Endometrium (tissue), 2 donors: ENCODE results near the gene R3HCC1L.
"Not testable (repeated sequence)": the region's sequence is repeated elsewhere in the genome, so short reads cannot be mapped to it uniquely, and the experiment has no call there.

Experiments used
- FAIRE-seq: peaks from 2 replicates; lab custom pipeline; 2012; peaks lifted over from hg19 to GRCh38; lab: Jason Lieb, UNC
- donor health status: control.
- donor health status: control.

The R3HCC1L gene

GRCh38 chr10:98172495-98172894, 38.0 kb downstream of the R3HCC1L start:
- FAIRE-seq, result no peak

DNA sequence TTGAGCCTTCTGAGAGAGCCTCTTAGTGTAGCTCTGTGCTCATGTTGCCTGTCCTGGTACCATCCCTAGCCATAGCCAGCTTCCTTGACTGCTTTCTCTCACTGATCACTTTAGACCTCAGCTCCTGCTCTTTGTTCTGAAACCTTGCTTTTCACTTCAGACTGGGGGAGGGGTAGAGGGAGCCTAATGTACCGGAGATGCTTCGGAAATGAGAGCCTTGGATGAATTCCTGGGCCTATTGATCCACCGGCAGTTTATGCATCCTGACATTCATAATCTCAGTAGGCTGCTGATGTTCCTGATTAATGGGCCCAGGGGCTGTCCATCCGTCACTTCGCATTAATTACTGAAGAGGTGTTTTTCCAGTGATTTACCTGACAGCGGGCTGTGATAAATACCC, 38.8 kb downstream of the R3HCC1L start:
- FAIRE-seq, result no peak

DNA sequence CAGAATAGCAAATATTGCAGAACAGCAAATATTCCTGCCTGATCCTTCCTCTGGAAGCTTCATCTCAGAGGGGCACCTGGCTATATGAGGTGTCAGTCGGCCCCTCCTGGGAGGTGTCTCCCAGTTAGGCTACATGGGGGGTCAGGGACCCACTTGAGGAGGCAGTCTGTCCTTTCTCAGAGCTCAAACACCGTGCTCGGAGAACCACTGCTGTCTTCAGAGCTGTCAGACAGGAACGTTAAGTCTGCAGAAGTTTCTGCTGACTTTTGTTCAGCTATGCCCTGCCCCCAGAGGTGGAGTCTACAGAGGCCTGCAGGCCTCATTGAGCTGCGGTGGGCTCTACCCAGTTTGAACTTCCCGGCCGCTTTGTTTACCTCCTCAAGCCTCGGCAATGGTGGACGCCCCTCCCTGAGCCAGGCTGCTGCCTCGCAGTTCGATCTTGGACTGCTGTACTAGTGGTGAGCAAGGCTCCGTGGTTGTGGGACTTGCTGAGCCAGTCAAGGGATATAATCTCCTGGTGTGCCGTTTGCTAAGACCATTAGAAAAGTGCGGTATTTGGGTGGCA, 48.0 kb downstream of the R3HCC1L start:
- FAIRE-seq, result not testable (repeated sequence)

DNA sequence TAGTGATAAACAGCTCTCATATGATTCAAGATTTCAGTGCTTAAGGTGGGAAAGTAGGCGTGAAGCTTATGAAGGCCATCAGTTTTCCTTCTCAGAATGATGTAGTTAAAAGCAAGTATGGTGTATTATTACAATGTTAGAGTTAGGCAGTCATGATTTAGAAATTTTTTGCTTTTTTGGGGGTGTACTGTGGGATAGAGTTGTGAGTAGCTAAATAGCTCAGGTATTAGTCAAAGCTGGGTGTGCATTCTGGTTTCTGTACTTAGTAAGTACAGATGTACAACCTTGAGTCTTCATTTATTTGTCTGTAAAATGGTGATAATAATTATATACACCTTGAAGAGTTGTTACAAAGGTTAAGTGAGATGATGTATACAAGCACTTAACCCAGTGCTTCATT, 52.2 kb downstream of the R3HCC1L start:
- FAIRE-seq, result no peak

- FAIRE-seq, result not testable (repeated sequence)
These were observed 56.3 kb downstream of the R3HCC1L start for GRCh38 chr10:98190773-98191172.

GRCh38 chr10:98193037-98193436, 58.6 kb downstream of the R3HCC1L start:
- no peak for FAIRE-seq

- FAIRE-seq, result no peak
These were observed 60.2 kb downstream of the R3HCC1L start for GRCh38 chr10:98194633-98195032.

DNA sequence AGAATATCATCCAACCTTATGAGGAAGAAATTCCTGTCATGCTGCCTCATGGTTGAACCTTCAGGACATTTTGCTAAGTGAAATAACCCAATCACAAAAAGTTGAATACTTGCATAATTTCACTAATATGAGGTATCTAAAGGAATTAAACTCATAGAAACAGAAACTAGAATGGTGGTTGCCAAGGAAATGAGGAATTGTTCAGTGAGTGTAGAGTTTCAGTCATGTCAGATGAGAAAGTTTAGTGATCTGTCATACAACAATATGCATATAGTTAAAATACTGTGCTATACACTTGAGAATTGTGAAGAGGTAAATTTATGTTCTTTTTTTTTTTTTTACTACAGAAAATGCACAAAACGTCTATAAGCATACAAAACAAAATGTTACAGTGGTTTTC, 60.7 kb downstream of the R3HCC1L start:
- FAIRE-seq, result no peak

GRCh38 chr10:98196985-98197384, 62.5 kb downstream of the R3HCC1L start:
- FAIRE-seq, result no peak

GRCh38 chr10:98201760-98202159, 67.3 kb downstream of the R3HCC1L start:
- FAIRE-seq, result no peak

DNA sequence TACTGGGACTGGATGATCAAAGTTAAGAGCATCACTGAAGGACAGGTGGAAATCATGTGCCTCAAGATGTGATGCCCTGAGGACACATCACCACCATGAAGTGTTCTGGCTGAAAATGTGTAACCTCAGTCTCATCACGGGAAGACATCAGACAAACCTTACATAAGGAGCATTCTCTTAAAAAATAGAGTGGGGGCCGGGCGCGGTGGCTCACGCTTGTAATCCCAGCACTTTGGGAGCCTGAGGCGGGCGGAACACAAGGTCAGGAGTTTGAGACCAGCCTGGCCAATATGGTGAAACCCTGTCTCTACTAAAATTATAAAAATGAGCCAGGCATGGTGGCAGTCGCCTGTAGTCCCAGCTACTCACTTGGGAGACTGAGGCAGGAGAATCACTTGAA, 67.9 kb downstream of the R3HCC1L start:
- no peak for FAIRE-seq

GRCh38 chr10:98205351-98205750, 70.9 kb downstream of the R3HCC1L start:
- FAIRE-seq, result no peak

DNA sequence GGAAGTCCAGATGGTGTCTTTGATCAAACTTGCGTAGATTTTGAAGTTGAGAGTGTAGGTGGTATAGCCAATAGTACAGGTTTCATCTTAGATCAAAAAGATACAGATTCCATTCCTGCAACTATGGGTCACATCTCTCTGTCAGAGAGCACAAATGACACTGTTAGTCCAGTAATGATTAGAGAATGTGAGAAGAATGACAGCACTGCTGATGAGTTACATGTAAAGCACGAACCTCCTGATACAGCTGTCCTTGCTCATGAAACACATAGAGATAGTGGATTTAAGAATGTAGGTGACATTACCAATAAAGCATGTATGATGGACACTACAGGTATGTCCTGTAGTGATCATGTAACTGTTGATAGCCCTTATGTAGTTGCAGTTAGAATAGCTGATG, 74.5 kb downstream of the R3HCC1L start:
- FAIRE-seq, result no peak

DNA sequence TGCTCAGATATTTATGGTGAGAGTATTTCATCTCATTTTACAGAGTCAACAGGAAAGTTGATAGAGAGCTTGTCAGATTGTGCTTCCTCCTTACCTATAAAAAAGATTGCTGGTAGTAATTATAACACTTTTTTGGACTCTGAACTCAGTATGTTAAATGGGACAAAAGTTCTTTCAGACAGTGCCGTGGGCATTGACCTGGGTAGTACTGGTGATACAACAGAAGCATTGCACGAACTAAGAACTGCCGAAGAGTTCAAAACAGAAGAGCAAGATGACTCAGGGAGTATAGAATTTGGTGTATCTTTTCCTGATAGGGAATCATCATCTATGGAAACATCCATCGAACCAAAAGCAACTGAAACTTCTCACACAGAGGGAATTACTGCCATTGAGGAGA, 75.0 kb downstream of the R3HCC1L start:
- FAIRE-seq, result no peak

DNA sequence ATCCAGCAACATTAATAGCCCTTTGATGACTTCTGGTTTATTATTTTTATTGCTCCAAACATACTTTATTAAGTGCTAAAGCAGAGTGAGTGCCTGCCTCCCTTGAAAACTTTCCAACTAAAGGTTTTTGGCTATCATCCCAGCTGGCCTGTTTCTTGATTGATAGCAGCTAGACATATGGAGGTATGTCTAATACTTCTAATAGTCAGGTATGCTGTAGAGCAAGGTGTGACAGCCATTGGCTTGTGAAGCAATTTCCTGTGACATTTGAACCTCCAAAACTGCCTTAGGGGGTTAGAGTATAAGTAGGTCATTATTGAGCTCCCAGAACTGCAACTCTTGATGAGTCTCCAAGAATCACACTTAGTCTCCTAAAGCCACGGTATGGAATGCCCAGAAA, 77.7 kb downstream of the R3HCC1L start:
- FAIRE-seq, result no peak

GRCh38 chr10:98213740-98214139, 79.3 kb downstream of the R3HCC1L start:
- no peak for FAIRE-seq

GRCh38 chr10:98215373-98215772, 80.9 kb downstream of the R3HCC1L start:
- FAIRE-seq, result no peak

DNA sequence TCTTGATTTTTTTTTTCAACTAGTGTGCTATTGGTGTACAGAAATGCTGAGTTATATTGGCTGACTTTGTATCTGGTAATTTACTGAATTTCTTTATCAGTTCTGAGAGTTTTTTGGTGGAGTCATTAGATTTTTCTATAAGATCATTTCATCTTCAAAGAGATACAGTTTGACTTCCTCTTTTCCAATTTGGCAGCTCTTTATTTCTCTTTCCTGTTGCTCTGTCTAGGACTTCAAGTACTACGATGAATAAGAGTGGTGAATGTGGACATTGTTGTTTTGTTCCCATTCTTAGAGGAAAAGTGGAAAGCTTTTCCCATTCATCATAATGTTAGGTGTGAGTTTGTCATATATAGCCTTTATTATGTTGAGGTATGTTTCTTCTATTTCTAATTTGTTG, 83.3 kb downstream of the R3HCC1L start:
- no peak for FAIRE-seq

DNA sequence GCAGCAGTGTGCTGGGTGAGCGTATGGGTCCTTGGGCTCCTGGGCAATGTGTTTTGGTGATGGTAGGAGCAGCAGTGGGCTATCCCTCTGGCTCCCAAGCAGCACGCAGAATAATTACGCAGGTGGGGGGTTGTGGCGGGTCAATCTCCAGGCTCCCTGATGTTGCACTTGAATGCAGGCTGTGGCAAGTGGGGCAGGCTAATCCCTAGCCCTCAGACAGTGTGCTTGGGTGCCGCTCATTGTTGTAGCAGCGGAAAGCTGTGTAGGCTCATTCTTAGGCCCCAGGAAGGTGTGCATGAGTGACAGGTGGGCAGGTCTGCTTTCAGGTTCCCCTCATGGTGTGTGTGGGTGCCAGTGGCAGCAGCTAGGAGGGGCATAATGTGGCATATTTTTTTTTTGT, 89.4 kb downstream of the R3HCC1L start:
- no peak for FAIRE-seq

DNA sequence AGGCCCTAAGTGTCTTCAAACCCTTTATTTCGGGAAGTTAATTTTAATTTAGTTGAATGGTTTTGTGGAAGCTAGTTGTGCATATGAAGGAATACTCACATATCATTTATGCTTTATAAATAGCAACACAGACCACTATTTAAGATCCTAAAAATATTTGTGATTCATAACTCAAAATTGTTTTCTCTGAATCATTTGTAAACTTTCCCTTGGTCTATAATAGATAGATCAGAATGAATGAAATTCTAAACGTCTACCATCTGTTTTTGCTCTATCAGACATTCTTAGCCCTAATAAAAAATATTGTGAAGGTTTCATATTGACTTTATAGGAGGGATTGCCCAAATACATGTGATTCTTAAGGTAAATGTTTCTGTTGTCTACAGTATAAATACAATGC, 90.1 kb downstream of the R3HCC1L start:
- no peak for FAIRE-seq

GRCh38 chr10:98224996-98225395, 90.5 kb downstream of the R3HCC1L start:
- no peak for FAIRE-seq

- no peak for FAIRE-seq
These were observed 92.2 kb downstream of the R3HCC1L start for GRCh38 chr10:98226508-98227144.

- not testable (repeated sequence) for FAIRE-seq
These were observed 93.3 kb downstream of the R3HCC1L start for GRCh38 chr10:98227713-98228112.

- not testable (repeated sequence) for FAIRE-seq
These were observed 93.8 kb downstream of the R3HCC1L start for GRCh38 chr10:98228266-98228665.
